ENCODE measurements around the gene SLC4A4.
A peak's percentile ranks its signal among the peaks of the same experiment; 100 is the strongest.

SLC4A4 gene

DNA sequence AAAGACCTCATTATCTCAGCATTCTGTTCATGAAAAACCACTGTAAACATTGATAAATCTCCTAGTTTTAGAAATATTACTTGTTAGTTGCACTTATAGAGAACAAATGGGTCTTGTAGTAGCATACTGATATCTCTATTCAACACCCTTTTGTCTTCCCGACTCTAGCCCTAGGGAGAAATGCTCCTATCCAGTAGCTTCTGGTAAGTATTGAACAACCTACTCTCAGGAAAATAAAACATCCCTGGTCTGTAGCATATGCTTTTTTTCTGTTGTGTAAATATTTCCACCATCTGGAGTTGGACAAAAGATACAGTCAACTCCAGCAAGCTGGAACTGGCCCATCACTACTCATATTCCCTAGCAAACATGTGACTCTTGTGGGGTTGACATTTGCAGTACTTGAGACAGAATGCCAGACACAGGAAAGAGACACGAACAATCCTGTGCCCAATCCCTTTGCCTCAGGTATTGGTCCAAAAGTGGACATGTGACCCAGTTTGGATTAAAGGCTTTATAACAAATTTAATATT lies 256.8 kb downstream of the SLC4A4 start:
- DNase-seq (ENCODE audit: low read depth): peak; percentile 4
- no peak overlapping the region for H3K4me3 ChIP-seq (ENCODE audit: control insufficient read depth, low read depth, low read length)
- TF ChIP-seq, protein P1, sequence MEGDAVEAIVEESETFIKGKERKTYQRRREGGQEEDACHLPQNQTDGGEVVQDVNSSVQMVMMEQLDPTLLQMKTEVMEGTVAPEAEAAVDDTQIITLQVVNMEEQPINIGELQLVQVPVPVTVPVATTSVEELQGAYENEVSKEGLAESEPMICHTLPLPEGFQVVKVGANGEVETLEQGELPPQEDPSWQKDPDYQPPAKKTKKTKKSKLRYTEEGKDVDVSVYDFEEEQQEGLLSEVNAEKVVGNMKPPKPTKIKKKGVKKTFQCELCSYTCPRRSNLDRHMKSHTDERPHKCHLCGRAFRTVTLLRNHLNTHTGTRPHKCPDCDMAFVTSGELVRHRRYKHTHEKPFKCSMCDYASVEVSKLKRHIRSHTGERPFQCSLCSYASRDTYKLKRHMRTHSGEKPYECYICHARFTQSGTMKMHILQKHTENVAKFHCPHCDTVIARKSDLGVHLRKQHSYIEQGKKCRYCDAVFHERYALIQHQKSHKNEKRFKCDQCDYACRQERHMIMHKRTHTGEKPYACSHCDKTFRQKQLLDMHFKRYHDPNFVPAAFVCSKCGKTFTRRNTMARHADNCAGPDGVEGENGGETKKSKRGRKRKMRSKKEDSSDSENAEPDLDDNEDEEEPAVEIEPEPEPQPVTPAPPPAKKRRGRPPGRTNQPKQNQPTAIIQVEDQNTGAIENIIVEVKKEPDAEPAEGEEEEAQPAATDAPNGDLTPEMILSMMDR (conservative IDR thresholded peaks at IDR 0.05; ENCODE audit: control insufficient read depth, insufficient read depth, low read depth, low read length): no peak

DNA sequence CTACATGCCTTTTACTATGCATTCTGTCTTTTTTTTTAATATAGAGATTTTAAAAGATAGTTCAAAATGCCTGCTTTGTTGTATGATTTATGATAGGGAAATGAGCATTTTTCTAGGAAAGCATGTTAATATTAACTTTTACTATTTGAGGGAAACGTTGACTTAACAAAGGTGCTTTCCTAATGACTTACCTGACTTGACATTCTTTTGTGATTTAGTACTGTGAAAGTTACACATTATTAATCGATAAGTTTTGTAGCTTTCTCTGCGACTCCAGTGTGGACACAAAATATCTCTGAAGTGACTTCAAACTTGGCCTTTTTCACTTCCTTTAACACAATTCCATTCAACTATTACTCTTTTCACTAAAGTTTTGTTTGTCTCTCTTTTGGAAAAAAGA lies 260.8 kb downstream of the SLC4A4 start:
- TF ChIP-seq, protein P1 (conservative IDR thresholded peaks at IDR 0.05; ENCODE audit: control insufficient read depth, insufficient read depth, low read depth, low read length): no peak
- no peak for DNase-seq (ENCODE audit: low read depth)

DNA sequence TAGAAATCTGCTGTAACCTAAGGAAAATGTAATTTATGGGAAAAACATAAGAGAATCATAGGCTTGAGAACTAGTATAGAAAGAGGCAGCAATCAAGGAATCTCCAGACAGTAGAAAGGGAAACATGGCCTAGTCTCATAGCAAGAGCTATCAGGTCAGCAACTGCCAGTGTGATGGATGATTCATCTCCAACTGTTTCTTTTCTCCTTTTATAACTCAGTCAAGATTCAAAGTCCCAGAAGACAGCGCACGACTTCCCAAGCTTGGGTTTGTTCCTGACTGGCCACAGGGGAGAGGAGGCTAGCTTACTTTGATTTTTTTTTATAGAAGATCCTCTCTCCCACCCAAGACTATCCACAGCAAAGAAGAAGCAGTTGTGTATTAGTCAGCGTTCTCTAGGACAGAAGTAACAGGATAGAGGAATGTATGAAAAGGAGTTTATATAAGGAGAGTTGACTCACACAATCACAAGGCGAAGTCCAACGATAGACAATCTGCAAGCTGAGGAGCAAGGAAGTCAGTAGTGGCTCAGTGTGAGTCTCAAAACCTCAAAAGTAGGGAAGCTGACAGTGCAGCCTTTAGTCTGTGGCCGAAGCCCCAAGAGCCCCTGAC lies 263.6 kb downstream of the SLC4A4 start:
- TF ChIP-seq, protein P1 (conservative IDR thresholded peaks at IDR 0.05; ENCODE audit: control insufficient read depth, insufficient read depth, low read depth, low read length): no peak

More for the DNA sequence above, 260.8 kb downstream of the SLC4A4 start:
- H3K4me3 ChIP-seq (ENCODE audit: control insufficient read depth, low read depth, low read length): no peak overlapping the region

DNA sequence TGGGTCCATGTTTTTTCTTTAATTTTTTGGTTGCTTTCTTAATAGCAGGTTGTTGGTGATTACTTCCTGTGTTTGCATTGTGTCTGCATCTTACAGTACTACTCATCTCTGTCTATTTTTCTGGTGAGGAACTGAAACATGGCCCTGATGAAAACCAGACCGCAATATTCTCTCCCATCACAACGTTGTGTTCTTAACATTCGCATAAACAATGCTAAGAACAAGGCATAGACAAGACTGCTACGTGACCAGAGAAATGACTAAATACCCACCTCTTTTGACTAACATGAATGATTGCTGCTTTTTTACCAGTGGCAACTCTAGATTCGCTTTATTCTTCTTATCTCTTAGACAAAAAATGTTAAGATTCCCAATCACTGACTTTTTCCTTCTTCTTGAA lies 266.0 kb downstream of the SLC4A4 start:
- DNase-seq (ENCODE audit: low read depth): no peak
- TF ChIP-seq, protein P1 (conservative IDR thresholded peaks at IDR 0.05; ENCODE audit: control insufficient read depth, insufficient read depth, low read depth, low read length): no peak
- no peak overlapping the region for H3K4me3 ChIP-seq (ENCODE audit: control insufficient read depth, low read depth, low read length)

More for the DNA sequence above, 263.6 kb downstream of the SLC4A4 start:
- DNase-seq (ENCODE audit: low read depth): no peak
- no peak overlapping the region for H3K4me3 ChIP-seq (ENCODE audit: control insufficient read depth, low read depth, low read length)

DNA sequence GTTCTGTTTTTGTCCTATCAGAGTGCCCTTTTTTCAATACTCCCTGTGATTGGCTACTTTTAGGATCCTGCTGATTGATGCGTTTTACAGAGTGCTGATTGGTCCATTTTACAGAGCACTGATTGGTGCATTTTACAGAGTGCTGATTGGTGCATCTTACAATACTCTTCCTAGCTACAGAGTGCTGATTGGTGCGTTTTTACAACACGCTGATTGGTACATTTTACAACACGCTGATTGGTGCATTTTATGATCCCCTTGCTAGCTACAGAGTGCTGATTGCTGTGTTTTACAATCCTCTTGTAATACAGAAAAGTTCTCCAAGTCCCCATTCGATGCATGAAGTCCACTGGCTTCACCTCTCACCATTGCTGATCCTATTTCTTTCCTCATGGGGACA lies 268.3 kb downstream of the SLC4A4 start:
- TF ChIP-seq, protein P1 (conservative IDR thresholded peaks at IDR 0.05; ENCODE audit: control insufficient read depth, insufficient read depth, low read depth, low read length): no peak

DNA sequence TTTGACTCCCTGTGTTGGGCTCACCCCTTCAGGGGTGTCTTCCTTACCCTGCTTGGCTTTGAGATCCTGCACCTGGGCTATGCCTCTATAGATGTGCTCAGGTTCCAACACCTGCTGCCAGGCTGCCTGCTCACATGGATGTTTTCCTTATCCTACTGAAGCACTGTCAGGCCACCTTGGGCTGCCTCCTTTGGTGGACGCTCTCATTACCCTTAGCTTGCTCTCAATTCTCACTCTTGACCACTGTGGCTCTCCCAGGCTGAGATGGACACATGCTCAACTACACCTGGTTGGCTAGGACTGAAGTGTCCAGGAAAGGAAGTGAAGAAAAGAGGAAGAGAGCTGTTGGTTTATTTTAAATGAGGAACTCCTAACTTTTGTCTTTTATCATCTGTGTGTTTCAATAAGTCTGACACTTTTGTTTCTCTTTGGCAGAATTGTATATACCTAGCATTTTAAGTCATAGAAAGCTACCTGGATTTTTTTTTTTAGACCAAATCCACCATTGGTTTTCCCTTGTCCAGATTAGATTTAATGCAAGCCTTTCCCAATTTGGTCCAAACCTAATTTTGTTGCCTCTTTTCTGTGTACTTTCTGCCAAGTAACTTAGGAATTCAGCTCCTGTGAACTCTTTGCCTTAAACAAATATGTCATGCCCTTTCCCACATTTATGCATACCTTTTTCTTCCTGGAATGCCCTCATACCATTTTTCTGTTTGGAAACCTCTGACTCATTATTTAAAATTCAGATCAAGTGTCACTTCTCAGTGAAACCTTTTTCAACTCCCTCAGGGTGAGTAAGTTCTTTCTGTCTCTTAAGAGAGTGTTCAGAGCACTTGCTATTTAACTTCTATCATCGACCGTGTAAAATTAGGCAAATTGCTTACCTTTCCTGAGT lies 269.2 kb downstream of the SLC4A4 start:
- TF ChIP-seq, protein P1 (conservative IDR thresholded peaks at IDR 0.05; ENCODE audit: control insufficient read depth, insufficient read depth, low read depth, low read length): no peak
- DNase-seq (ENCODE audit: low read depth): no peak
- no peak overlapping the region for H3K4me3 ChIP-seq (ENCODE audit: control insufficient read depth, low read depth, low read length)

More for the DNA sequence above, 268.3 kb downstream of the SLC4A4 start:
- H3K4me3 ChIP-seq (ENCODE audit: control insufficient read depth, low read depth, low read length): no peak overlapping the region
- DNase-seq (ENCODE audit: low read depth): no peak

All from fibroblast of mammary gland (primary cell).